WTC11 (cell line): ENCODE results near the gene PRSS16.

Experiments
- ATF1 ChIP-seq: sonication (generic); formaldehyde crosslinking; IDR thresholded peaks from 2 replicates; pipeline ENCODE4 v1.8.1; 2023; ENCODE audit warnings: mild to moderate bottlenecking, moderate library complexity, missing genetic modification reagents
- ETV6 ChIP-seq: sonication (generic); formaldehyde crosslinking; IDR thresholded peaks from 2 replicates; pipeline ENCODE4 v1.8.1; 2022; ENCODE audit warnings: mild to moderate bottlenecking, missing genetic modification reagents
- SMAD4 ChIP-seq: sonication (generic); formaldehyde crosslinking; IDR thresholded peaks from 2 replicates; pipeline ENCODE4 v1.8.0; 2022; ENCODE audit warnings: mild to moderate bottlenecking, missing genetic modification reagents
- TF ChIP-seq, protein P1 (sequence below): fragments of 200-600 bp; IDR thresholded peaks from 2 replicates; pipeline ENCODE4 v1.8.0; 2022; ENCODE audit warnings: antibody characterized with exemption
- TF ChIP-seq, protein P2 (sequence below): sonication (generic); formaldehyde crosslinking; IDR thresholded peaks from 2 replicates; pipeline ENCODE4 v1.8.0; 2022; ENCODE audit warnings: mild to moderate bottlenecking, missing genetic modification reagents
- TF ChIP-seq, protein P3 (sequence below): sonication (generic); formaldehyde crosslinking; IDR thresholded peaks from 2 replicates; pipeline ENCODE4 v1.8.1; 2023; ENCODE audit warnings: mild to moderate bottlenecking, missing genetic modification reagents
- TF ChIP-seq, protein P4 (sequence below): sonication (generic); formaldehyde crosslinking; IDR thresholded peaks from 2 replicates; pipeline ENCODE4 v1.8.1; 2022; ENCODE audit warnings: mild to moderate bottlenecking, moderate library complexity, missing genetic modification reagents

DNA sequence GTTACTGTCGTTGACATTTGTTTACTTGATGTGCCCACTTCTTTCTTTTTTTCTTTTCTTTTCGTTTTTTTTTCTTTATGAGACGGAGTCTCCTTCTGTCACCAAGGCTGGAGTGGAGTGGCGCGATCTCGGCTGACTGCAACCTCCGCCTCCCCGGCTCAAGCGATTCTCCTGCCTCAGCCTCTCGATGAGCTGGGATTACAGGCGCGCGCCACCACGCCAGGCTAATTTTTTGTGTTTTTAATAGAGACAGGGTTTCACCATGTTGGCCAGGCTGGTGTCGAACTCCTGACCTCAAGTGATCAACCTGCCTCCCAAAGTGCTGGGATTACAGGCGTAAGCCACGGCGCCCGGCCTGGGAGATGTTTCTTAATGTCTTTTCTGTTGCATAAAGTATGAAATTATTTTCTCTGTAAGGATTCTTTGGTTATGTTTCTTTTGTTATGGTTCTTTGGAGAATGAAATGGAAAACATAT, 33.3 kb upstream of the PRSS16 start:
- TF ChIP-seq, protein P1, sequence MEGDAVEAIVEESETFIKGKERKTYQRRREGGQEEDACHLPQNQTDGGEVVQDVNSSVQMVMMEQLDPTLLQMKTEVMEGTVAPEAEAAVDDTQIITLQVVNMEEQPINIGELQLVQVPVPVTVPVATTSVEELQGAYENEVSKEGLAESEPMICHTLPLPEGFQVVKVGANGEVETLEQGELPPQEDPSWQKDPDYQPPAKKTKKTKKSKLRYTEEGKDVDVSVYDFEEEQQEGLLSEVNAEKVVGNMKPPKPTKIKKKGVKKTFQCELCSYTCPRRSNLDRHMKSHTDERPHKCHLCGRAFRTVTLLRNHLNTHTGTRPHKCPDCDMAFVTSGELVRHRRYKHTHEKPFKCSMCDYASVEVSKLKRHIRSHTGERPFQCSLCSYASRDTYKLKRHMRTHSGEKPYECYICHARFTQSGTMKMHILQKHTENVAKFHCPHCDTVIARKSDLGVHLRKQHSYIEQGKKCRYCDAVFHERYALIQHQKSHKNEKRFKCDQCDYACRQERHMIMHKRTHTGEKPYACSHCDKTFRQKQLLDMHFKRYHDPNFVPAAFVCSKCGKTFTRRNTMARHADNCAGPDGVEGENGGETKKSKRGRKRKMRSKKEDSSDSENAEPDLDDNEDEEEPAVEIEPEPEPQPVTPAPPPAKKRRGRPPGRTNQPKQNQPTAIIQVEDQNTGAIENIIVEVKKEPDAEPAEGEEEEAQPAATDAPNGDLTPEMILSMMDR = no peak
- TF ChIP-seq, protein P2, sequence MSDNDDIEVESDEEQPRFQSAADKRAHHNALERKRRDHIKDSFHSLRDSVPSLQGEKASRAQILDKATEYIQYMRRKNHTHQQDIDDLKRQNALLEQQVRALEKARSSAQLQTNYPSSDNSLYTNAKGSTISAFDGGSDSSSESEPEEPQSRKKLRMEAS (CRISPR knock-in tag) = no peak
- TF ChIP-seq, protein P3, sequence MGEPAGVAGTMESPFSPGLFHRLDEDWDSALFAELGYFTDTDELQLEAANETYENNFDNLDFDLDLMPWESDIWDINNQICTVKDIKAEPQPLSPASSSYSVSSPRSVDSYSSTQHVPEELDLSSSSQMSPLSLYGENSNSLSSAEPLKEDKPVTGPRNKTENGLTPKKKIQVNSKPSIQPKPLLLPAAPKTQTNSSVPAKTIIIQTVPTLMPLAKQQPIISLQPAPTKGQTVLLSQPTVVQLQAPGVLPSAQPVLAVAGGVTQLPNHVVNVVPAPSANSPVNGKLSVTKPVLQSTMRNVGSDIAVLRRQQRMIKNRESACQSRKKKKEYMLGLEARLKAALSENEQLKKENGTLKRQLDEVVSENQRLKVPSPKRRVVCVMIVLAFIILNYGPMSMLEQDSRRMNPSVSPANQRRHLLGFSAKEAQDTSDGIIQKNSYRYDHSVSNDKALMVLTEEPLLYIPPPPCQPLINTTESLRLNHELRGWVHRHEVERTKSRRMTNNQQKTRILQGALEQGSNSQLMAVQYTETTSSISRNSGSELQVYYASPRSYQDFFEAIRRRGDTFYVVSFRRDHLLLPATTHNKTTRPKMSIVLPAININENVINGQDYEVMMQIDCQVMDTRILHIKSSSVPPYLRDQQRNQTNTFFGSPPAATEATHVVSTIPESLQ = no peak
- TF ChIP-seq, protein P4, sequence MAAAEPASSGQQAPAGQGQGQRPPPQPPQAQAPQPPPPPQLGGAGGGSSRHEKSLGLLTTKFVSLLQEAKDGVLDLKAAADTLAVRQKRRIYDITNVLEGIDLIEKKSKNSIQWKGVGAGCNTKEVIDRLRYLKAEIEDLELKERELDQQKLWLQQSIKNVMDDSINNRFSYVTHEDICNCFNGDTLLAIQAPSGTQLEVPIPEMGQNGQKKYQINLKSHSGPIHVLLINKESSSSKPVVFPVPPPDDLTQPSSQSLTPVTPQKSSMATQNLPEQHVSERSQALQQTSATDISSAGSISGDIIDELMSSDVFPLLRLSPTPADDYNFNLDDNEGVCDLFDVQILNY (CRISPR knock-in tag) = no peak
- TF ChIP-seq ATF1 (no peak), ETV6 (CRISPR knock-in tag) (no peak), SMAD4 (CRISPR knock-in tag) (no peak)
